COLO668 (cell line): Measurements from ENCODE around the gene PILRA.
A peak's percentile ranks its signal among the peaks of the same experiment; 100 is the strongest.
"Not testable (repeated sequence)": the region's sequence is repeated elsewhere in the genome, so short reads cannot be mapped to it uniquely, and the experiment has no call there.

ENCODE experiments used
- DNase-seq: peaks from one replicate; lab custom pipeline; 2025; ENCODE audit not compliant: unreplicated experiment; lab: John Stamatoyannopoulos, UW

The PILRA gene

GRCh38 chr7:100432621-100433275 is 59.5 kb downstream of the PILRA start:
- DNase-seq, result no peak

DNA sequence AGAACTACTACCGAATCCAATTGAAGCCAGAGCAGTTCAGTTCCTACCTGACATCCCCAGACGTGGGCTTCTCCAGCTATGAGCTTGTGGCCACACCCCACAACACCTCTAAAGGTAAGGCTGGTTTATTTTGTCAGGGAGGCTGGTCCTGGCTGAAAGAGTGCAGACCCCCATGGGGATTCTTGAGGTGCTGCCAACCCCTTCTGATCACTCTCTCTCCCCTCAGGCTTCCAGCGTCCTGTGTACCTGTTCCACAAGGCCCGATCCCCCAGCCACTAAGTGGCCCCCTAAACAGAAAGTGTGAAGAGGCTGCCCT is 59.9 kb downstream of the PILRA start:
- no peak for DNase-seq

GRCh38 chr7:100433592-100434296 is 60.5 kb downstream of the PILRA start:
- no peak for DNase-seq

- no peak for DNase-seq
These were observed 61.2 kb downstream of the PILRA start for GRCh38 chr7:100434297-100435144.

DNA sequence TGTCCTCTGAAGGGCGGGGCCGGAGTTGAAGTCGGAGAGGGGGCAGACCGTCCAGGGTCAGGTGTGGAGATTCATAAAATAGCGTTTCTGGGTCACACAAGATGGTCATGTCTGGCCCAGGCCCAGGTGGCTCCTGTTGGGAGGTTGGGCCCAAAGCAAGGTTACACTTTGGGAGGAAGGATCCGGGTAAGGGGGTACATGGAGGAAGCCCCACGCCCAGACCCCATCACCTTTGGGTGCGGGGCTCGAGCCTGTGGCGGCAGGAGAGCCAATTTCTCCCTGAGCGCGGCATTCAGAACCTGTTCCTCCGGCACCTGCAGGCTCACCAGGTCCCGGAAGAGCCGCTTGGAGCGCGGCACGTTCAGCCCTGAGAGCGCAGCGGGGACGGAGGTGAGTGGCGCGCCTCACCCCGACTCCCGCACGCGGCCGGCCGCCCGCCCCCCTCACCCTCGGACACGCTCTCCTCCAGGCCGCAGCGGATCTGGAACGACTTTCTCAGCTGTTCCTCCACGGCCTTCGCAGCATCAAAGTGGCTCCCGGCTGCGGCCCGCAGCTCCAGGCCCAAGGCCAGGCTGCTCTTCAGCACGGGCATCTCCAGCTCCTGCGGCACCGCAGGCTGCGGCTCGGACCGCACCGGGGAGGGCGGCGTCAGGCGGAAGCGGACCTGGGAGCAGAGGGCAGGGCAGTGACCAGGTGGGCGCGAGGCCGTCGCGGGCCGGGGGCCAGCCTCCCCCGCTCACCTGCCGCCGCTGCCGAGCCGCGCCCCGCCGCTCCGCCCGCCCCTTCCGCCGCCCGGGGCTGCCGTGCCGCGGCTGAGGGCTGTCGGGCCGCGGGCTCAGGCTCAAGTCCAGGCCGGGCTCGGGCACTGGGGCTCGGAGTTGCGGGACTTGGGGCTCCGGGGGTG is 62.4 kb downstream of the PILRA start:
- peak; percentile 72 for DNase-seq

- DNase-seq, result no peak
These were observed 64.1 kb downstream of the PILRA start for GRCh38 chr7:100437150-100438100.

DNA sequence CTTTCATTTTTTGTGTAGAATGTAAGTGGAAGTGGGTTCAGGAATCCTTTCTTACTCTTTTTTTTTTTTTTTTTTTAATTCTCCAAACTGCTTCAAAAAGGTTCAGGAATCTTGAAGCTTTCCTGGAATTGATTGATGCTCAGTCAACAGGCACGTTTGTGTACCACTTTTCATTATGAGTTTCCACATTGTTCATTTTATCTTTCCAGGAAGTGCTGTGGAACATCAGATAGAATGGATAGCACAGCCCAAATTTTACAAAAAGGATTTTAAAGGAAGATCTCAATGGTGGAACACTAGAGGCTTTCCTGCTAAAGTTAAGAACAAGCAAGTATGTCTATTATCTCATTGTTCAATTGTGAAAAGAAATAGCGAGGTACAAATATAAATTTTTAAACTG is 64.9 kb downstream of the PILRA start:
- no peak for DNase-seq

DNA sequence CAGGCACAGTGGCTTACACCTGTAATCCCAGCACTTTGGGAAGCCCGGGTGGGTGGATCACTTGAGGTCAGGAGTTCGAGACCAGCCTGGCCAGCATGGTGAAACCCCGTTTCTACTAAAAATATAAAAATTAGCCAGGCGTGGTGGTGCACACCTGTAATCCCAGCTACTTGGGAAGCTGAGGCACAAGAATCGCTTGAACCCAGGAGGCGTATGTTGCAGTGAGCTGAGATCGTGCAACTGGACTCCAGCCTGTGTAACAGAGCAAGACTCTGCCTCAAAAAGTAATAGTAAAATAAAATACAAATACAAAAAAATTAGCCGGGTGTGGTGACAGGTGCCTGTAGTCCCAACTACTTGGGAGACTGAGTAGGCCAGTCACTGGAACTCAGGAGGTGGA is 65.4 kb downstream of the PILRA start:
- DNase-seq, result not testable (repeated sequence)

GRCh38 chr7:100439244-100439643 is 66.0 kb downstream of the PILRA start:
- DNase-seq, result not testable (repeated sequence)

DNA sequence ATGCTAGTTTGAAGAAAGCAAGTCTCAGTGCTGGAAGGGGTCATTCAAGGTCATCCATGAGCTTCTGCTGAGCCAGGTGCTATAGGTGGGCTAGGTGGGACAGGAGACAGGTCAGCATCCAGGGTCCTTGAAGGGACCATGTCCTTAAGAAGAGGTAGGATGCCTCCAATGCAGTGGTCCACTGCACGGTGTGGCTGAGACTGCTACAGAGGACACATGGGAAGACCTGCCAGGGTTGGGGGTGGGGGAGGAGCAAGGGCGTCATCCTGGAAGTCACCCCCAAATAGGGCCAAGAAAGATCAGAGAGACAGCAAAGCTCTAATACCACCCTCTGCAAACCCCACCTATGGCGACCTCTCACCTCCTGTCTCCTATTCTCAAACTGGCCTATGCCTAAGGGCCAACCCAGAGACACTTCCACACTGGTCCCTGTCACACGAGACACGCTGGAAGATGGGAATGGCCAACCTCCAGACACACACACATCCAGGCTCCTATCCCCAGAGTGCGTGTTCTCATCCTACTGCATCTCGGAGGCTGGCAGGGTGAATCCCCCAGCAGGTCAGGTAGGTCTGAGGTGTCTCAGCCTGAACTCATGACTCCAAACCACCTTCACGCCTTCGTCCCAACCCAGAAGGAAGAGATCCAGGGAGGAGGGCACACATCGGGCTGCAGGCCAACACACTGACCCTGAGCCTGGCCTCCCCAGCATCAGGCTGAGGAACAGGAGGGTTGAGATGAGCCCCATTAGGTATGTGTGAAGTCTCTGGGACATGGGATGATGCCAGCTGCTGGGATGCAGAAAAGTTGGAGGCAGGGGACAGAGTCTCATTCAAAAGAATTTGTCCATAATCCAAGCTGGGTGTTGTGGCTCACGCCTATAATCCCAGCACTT is 68.6 kb downstream of the PILRA start:
- DNase-seq, result no peak

DNA sequence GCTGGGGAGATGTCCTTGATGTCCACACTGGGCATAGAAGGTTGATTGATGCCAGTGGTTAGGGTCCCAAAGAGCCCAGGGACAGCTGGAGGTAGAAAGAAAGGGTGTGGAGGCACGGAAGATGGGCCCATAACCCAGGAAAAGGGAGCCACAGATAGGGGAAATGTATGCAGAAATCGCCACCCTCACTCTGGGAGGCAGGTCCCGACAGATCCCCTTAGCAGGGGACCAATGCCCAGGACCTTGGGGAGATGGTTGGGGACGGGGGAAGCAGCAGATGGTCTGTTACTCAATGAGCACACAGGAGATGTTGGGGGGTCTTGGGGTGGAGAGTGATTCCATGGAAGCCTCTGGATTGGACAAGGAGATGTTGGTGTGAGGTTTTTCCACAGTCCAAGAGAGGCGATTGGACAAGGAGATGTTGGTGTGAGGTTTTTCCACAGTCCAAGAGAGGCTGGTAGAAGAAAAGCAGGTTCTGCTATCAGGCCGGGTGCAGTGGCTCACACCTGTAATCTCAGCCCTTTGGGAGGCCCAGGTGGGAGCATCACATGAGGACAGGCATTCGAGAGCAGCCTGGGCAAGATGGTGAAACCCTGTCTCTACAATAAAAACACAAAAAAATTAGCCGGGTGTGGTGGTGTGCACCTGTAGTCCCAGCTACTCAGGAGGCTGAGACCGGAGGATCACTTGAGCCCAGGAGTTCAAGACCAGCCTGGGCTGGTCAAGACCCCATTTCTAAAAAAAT is 70.0 kb downstream of the PILRA start:
- no peak for DNase-seq

DNA sequence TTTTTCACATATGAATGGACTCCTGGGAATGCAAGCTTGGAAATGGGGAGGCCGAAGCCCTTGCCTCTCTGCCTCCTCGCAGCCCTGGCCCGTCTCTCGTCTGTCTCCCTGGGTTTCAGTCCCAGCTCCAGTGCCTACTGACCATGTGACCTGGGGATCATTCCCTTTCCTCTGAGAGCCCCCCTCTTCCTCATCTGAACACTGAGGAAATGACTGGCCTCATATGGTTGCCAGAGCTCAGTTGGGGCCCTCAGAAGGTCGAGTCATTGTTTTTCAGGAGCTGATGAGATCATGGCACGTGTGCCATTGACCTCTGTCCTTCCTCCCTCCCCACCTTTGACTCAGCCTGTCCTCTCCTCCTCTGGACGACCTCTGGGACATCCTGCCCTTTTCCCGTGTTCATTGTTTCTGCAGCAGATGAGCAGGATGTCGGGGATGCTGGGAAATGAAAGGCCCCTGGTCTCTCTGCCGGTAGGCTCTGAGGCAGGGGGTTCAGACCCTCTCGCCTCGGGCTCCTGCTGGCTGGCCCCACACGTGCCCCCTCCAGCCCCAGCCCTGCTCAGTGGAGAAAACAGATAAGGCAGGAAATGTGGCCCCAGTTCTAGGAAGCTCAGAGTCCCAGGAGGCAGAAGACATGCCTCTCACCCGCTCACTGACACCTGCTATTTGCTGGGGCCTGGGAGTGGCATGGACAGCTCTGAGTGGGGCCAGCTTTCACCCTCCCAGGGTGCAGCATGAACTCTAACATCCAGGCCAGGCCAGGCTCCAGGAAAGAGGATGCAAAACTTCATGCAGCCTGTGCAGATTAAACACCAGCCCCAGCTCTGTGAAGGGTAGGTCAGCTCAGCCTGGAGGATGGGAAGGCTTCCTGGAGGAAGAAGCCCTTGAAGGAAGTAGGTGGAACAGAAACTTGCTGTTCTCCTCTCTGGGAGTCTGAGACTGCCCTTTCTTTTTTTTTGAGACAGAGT is 71.3 kb downstream of the PILRA start:
- DNase-seq, result peak; percentile 13

GRCh38 chr7:100446040-100446439 is 72.8 kb downstream of the PILRA start:
- no peak for DNase-seq

GRCh38 chr7:100447363-100447762 is 74.1 kb downstream of the PILRA start:
- not testable (repeated sequence) for DNase-seq

DNA sequence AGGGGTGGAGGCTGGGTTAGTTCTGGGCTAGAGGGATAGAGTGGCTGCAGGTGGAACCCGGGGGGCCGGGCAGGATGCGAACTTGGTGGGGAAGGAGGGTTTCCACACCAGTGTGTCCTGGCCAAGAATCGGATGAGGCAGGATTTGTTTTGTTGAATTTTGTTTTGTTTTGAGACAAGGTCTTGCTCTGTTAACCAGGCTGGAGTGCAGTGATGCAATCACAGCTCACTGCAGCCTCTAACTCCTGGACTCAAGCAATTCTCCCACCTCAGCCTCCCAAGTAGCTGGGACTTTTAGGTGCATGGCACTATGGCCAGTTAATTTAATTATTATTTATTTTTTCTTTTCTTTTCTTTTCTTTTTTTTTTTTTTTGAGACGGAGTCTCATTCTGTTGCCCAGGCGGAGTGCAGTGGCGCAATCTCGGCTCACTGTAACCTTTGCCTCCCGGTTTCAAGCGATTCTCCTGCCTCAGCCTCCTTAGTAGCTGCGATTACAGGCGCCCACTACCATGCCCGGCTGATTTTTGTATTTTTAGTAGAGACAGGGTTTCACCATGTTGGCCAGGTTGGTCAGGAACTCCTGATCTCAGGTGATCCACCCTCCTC is 76.0 kb downstream of the PILRA start:
- no peak for DNase-seq
